ENCODE data around the gene MMD.

GRCh38 chr17:55391244-55391757 is 30.3 kb downstream of the MMD start:
- TF ChIP-seq CTCF (IDR thresholded peaks at IDR 0.05; ENCODE audit: insufficient read depth, low read length), result no peak
- no peak for TF ChIP-seq GABPA (IDR thresholded peaks at IDR 0.05; ENCODE audit: low read depth)

All from HL-60 (cell line).